LNCAP (cell line): ENCODE results near the gene PKD1L1.

Source experiments
- CTCF ChIP-seq: fragments of 450-650 bp; IDR thresholded peaks from 2 replicates; pipeline ENCODE4 v1.5.1; 2017; ENCODE audit warnings: mild to moderate bottlenecking

Gene PKD1L1

GRCh38 chr7:47764746-47765145 lies 183.5 kb downstream of the PKD1L1 start:
- no peak for TF ChIP-seq CTCF

- TF ChIP-seq CTCF = no peak
Observed at GRCh38 chr7:47763063-47763974, 184.9 kb downstream of the PKD1L1 start.

- no peak for TF ChIP-seq CTCF
Observed at GRCh38 chr7:47762746-47763062, 185.6 kb downstream of the PKD1L1 start.

- TF ChIP-seq CTCF = no peak
Observed at GRCh38 chr7:47762207-47762606, 186.1 kb downstream of the PKD1L1 start.

- no peak for TF ChIP-seq CTCF
Observed at GRCh38 chr7:47759056-47759706, 189.1 kb downstream of the PKD1L1 start.

- no peak for TF ChIP-seq CTCF
Observed at GRCh38 chr7:47758546-47758945, 189.7 kb downstream of the PKD1L1 start.

- TF ChIP-seq CTCF = no peak
Observed at GRCh38 chr7:47757921-47758411, 190.3 kb downstream of the PKD1L1 start.
